ENCODE results near the gene TRMU.

The TRMU gene

GRCh38 chr22:46352276-46352675 is 16.8 kb downstream of the TRMU start:
- Histone ChIP-seq H3K4me3 (ENCODE audit: low read depth, low read length) (no peak overlapping the region), H3K9ac (ENCODE audit: low read length) (no peak overlapping the region), H3K36me3 (ENCODE audit: control insufficient read depth, insufficient read depth, low read length) (peaks cover 89% of the 10 kb centered on the region), H3K9me3 (ENCODE audit: control insufficient read depth, insufficient read depth, low read depth, low read length) (no peaks in the 10 kb centered on the region), H3K27ac (ENCODE audit: low read depth, low read length) (no peak overlapping the region), H3K4me1 (ENCODE audit: control insufficient read depth, insufficient read depth, low read length) (no peaks in the 10 kb centered on the region), H3K27me3 (ENCODE audit: control insufficient read depth, insufficient read depth, low read length) (no peaks in the 10 kb centered on the region)

- Histone ChIP-seq H3K9ac (ENCODE audit: low read length) (no peak overlapping the region), H3K9me3 (ENCODE audit: control insufficient read depth, insufficient read depth, low read depth, low read length) (no peaks in the 10 kb centered on the region), H3K27me3 (ENCODE audit: control insufficient read depth, insufficient read depth, low read length) (no peaks in the 10 kb centered on the region), H3K4me3 (ENCODE audit: low read depth, low read length) (no peak overlapping the region), H3K4me1 (ENCODE audit: control insufficient read depth, insufficient read depth, low read length) (no peaks in the 10 kb centered on the region), H3K27ac (ENCODE audit: low read depth, low read length) (no peak overlapping the region), H3K36me3 (ENCODE audit: control insufficient read depth, insufficient read depth, low read length) (peaks cover 87% of the 10 kb centered on the region)
Measured at GRCh38 chr22:46352691-46353386, 17.3 kb downstream of the TRMU start.

- no peak overlapping the region for H3K4me3 ChIP-seq (ENCODE audit: low read depth, low read length)
- no peak overlapping the region for H3K27ac ChIP-seq (ENCODE audit: low read depth, low read length)
- no peaks in the 10 kb centered on the region for H3K27me3 ChIP-seq (ENCODE audit: control insufficient read depth, insufficient read depth, low read length)
- no peaks in the 10 kb centered on the region for H3K4me1 ChIP-seq (ENCODE audit: control insufficient read depth, insufficient read depth, low read length)
- no peaks in the 10 kb centered on the region for H3K9me3 ChIP-seq (ENCODE audit: control insufficient read depth, insufficient read depth, low read depth, low read length)
- H3K9ac ChIP-seq (ENCODE audit: low read length), result no peak overlapping the region
- peaks cover 87% of the 10 kb centered on the region for H3K36me3 ChIP-seq (ENCODE audit: control insufficient read depth, insufficient read depth, low read length)
Measured at GRCh38 chr22:46353483-46354105, 18.1 kb downstream of the TRMU start.

- no peak overlapping the region for H3K4me3 ChIP-seq (ENCODE audit: low read depth, low read length)
- no peaks in the 10 kb centered on the region for H3K9me3 ChIP-seq (ENCODE audit: control insufficient read depth, insufficient read depth, low read depth, low read length)
- H3K27me3 ChIP-seq (ENCODE audit: control insufficient read depth, insufficient read depth, low read length), result no peaks in the 10 kb centered on the region
- H3K9ac ChIP-seq (ENCODE audit: low read length), result no peak overlapping the region
- H3K4me1 ChIP-seq (ENCODE audit: control insufficient read depth, insufficient read depth, low read length), result no peaks in the 10 kb centered on the region
- peaks cover 87% of the 10 kb centered on the region for H3K36me3 ChIP-seq (ENCODE audit: control insufficient read depth, insufficient read depth, low read length)
- no peak overlapping the region for H3K27ac ChIP-seq (ENCODE audit: low read depth, low read length)
Measured at GRCh38 chr22:46354176-46354992, 18.9 kb downstream of the TRMU start.

GRCh38 chr22:46354993-46355305 is 19.4 kb downstream of the TRMU start:
- H3K9ac ChIP-seq (ENCODE audit: low read length), result no peak overlapping the region
- H3K9me3 ChIP-seq (ENCODE audit: control insufficient read depth, insufficient read depth, low read depth, low read length), result no peaks in the 10 kb centered on the region
- no peaks in the 10 kb centered on the region for H3K4me1 ChIP-seq (ENCODE audit: control insufficient read depth, insufficient read depth, low read length)
- H3K4me3 ChIP-seq (ENCODE audit: low read depth, low read length), result no peak overlapping the region
- H3K36me3 ChIP-seq (ENCODE audit: control insufficient read depth, insufficient read depth, low read length), result peaks cover 85% of the 10 kb centered on the region
- H3K27ac ChIP-seq (ENCODE audit: low read depth, low read length), result no peak overlapping the region
- H3K27me3 ChIP-seq (ENCODE audit: control insufficient read depth, insufficient read depth, low read length), result no peaks in the 10 kb centered on the region

GRCh38 chr22:46355369-46355995 is 20.0 kb downstream of the TRMU start:
- Histone ChIP-seq H3K9me3 (ENCODE audit: control insufficient read depth, insufficient read depth, low read depth, low read length) (no peaks in the 10 kb centered on the region), H3K36me3 (ENCODE audit: control insufficient read depth, insufficient read depth, low read length) (peaks cover 85% of the 10 kb centered on the region), H3K4me1 (ENCODE audit: control insufficient read depth, insufficient read depth, low read length) (no peaks in the 10 kb centered on the region), H3K4me3 (ENCODE audit: low read depth, low read length) (no peak overlapping the region), H3K27ac (ENCODE audit: low read depth, low read length) (no peak overlapping the region), H3K9ac (ENCODE audit: low read length) (no peak overlapping the region), H3K27me3 (ENCODE audit: control insufficient read depth, insufficient read depth, low read length) (no peaks in the 10 kb centered on the region)

GRCh38 chr22:46355996-46356471 is 20.5 kb downstream of the TRMU start:
- no peak overlapping the region for H3K27ac ChIP-seq (ENCODE audit: low read depth, low read length)
- H3K9ac ChIP-seq (ENCODE audit: low read length), result no peak overlapping the region
- no peak overlapping the region for H3K4me3 ChIP-seq (ENCODE audit: low read depth, low read length)
- H3K36me3 ChIP-seq (ENCODE audit: control insufficient read depth, insufficient read depth, low read length), result peaks cover 79% of the 10 kb centered on the region
- H3K27me3 ChIP-seq (ENCODE audit: control insufficient read depth, insufficient read depth, low read length), result no peaks in the 10 kb centered on the region
- H3K4me1 ChIP-seq (ENCODE audit: control insufficient read depth, insufficient read depth, low read length), result no peaks in the 10 kb centered on the region
- H3K9me3 ChIP-seq (ENCODE audit: control insufficient read depth, insufficient read depth, low read depth, low read length), result no peaks in the 10 kb centered on the region

- Histone ChIP-seq H3K27ac (ENCODE audit: low read depth, low read length) (no peak overlapping the region), H3K36me3 (ENCODE audit: control insufficient read depth, insufficient read depth, low read length) (peaks cover 72% of the 10 kb centered on the region), H3K9ac (ENCODE audit: low read length) (no peak overlapping the region), H3K27me3 (ENCODE audit: control insufficient read depth, insufficient read depth, low read length) (no peaks in the 10 kb centered on the region), H3K4me3 (ENCODE audit: low read depth, low read length) (no peak overlapping the region), H3K9me3 (ENCODE audit: control insufficient read depth, insufficient read depth, low read depth, low read length) (no peaks in the 10 kb centered on the region), H3K4me1 (ENCODE audit: control insufficient read depth, insufficient read depth, low read length) (no peaks in the 10 kb centered on the region)
Measured at GRCh38 chr22:46356496-46357480, 21.3 kb downstream of the TRMU start.

- H3K9me3 ChIP-seq (ENCODE audit: control insufficient read depth, insufficient read depth, low read depth, low read length), result no peaks in the 10 kb centered on the region
- H3K9ac ChIP-seq (ENCODE audit: low read length), result no peak overlapping the region
- H3K4me3 ChIP-seq (ENCODE audit: low read depth, low read length), result no peak overlapping the region
- no peaks in the 10 kb centered on the region for H3K4me1 ChIP-seq (ENCODE audit: control insufficient read depth, insufficient read depth, low read length)
- H3K27me3 ChIP-seq (ENCODE audit: control insufficient read depth, insufficient read depth, low read length), result no peaks in the 10 kb centered on the region
- no peak overlapping the region for H3K27ac ChIP-seq (ENCODE audit: low read depth, low read length)
- peaks cover 60% of the 10 kb centered on the region for H3K36me3 ChIP-seq (ENCODE audit: control insufficient read depth, insufficient read depth, low read length)
Measured at GRCh38 chr22:46357711-46358520, 22.4 kb downstream of the TRMU start.

Data from HUES6 (cell line).